ENCODE results near the gene DCPS.
"Not testable (repeated sequence)": the region's sequence is repeated elsewhere in the genome, so short reads cannot be mapped to it uniquely, and the experiment has no call there.

The DCPS gene

GRCh38 chr11:126303623-126304456 lies at the start of gene DCPS:
Gene DCPS (plus strand): TSS chr11:126304060. CDS start chr11:126304081, 21 bp downstream.
- peak; percentile 59 to 95 (median 88) for DNase-seq

DNA sequence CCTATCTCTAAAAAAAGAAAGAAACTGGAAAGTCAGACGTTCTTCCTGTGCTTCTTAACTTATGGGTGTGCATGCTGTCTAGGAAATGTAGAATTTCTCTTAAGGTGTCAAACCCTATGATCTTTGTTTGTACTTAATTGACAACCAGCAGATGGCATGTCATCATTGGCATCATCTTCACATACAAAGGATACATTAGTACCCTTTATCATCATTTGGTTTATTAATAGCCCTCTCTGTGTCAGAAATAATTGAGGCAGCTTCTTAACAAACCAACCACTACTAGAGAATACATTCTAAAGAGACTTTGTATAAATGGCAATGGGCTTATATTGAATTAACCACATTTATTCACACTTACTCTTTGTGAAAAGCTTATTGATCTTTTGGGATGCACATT lies 49.0 kb upstream of the DCPS start:
- no peak for DNase-seq

GRCh38 chr11:126255507-126255906 lies 48.4 kb upstream of the DCPS start:
- DNase-seq: not testable (repeated sequence)

DNA sequence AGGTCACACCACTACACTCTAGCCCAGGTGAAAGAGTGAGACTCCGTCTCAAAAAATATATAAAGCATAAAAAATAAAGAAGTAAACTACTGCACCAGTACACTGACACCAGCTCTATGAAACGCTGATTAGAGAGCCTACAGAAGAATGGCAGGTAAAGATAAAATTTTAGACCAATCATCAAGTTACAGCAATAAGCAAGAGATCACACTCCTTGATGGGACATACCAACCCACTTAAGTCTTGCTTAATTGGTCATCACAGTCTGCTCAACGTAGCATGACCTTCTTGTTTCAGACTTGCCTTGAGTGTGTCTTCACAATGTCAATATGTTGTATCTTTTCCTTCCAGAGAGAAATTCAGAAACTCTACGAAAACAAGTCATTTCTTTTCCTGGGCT lies 47.6 kb upstream of the DCPS start:
- DNase-seq: no peak

- no peak for DNase-seq
Measured at GRCh38 chr11:126257144-126257543, 46.7 kb upstream of the DCPS start.

- DNase-seq: peak in 1 of 58 donors; percentile 35
Measured at GRCh38 chr11:126257764-126258163, 46.1 kb upstream of the DCPS start.

- no peak for DNase-seq
Measured at GRCh38 chr11:126262216-126262615, 41.6 kb upstream of the DCPS start.

GRCh38 chr11:126263489-126263888 lies 40.4 kb upstream of the DCPS start:
- no peak for DNase-seq

DNA sequence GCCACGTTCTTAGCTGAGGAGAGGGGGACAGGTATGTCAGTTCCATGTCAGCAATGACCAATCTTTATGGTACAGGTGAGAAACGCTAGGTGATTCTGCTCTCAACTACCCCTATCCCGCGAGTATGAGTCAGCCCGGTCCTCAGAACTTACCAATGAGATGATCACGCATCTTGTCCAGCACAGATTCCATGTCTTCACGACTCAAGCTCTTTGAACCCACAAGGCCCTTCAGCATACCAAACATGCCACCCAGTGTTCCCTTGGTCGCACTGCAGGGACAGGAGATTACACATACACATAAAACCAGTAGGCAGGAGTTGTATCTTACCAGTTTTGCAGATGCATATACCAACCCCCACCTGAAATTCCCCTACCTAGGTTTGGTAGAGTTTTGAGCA lies 38.0 kb upstream of the DCPS start:
- no peak for DNase-seq

- no peak for DNase-seq
Measured at GRCh38 chr11:126267650-126268049, 36.2 kb upstream of the DCPS start.

DNA sequence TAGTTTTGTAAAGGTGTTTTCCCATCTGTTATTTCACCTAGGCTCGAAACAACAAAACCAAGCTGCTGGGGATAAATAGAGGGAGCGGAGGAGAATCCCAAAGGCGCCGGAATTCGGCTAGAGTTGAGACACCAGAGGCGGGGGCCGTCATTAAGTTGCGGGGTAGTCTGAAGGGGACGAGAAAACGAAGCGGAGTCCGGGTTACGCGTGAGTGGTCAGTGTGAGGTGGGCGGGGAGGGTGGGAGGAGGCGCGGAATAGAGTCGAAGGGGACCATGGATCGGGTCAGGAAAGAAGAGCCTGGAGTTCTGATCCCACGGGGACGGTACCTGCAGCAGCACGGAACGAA lies 35.5 kb upstream of the DCPS start:
- no peak for DNase-seq

DNA sequence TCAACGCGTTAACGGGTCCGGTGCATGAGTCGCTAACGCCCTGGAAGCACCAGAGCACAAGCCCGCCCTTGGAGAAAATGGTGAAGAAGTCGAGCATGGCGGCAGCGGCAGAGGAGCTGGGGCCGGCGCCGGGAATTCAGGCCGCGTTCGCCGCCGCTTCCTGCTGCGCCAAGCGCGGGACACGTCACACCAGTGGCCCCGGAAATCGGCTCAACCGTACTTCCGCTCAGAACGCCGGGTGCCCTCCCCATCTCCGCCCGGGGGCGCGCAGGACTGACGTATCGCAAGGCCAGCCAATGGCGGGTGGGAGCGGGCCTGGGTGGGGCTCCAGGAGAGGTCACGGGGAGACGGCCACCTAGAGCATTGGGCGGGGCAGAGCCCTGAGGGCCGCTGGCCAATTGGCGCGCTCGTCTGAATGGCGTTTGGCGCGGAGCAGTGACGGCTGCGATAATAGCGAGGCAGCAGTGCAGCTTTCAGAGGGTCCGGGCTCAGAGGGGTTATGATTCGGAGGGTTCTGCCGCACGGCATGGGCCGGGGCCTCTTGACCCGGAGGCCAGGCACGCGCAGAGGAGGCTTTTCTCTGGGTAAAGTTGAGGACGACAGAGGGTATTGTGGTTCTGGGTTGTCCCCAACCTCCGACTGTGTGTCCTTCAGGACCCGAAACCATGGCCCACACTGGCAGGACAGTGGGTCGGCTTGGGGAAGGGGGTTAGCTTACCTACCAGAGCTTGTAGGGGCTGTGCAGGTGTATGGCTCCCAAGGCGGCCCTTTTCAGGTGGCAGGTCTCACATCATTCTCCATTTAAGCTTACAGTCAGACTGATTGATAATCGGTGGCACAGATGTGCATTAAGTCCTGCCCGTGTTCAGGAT lies 34.9 kb upstream of the DCPS start, which contains the start of the genes FOXRED1 and SRPRA:
Gene FOXRED1 (plus strand): TSS at position 447 of the 872 bp plus-strand sequence. CDS start 53 bp downstream, at position 500.
Gene SRPRA (minus strand): TSS at position 188 of the 872 bp plus-strand sequence. CDS start 91 bp downstream, at position 97.
- DNase-seq: peak; percentile 89 to 100 (median 99)

GRCh38 chr11:126277322-126277721 lies 26.5 kb upstream of the DCPS start:
- no peak for DNase-seq

DNA sequence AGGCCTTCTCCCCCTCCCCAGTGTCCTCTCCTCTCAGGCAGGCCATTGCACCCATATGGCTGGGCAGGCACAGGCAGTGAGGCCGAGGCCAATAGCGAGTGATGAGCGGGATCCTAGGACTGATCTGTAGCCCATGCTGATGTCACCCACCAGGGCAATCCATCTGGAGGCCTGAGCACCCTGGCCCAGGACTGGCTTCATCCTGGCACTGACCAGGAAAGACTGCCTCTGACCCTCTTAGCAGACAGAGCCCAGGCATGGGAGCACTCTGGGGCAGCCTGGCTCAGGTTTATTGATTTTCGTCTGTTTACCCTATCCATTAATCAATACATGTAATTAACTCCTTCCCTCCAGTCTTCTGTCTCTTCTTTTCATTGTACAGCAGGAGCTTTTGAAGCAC lies 26.1 kb upstream of the DCPS start:
- DNase-seq: no peak

DNA sequence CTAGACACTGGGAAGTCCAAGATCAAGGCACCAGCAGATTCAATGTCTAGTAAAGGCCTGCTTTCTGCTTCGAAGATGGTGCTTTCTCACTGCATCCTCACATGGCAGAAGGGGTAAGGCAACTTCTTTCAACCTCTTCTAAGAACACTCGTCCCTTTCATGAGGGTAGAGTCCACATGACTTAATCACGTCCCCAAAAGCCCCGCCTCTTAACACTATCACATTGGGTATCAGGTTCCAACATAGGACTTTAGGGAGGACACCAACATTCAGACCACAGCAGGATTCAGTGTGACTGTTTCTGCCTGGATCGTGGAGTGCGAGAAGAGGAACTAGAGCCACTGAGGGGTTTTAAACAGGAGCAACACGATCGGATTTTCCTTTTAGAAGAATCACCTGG lies 24.7 kb upstream of the DCPS start:
- DNase-seq: no peak

GRCh38 chr11:126280595-126280994 lies 23.3 kb upstream of the DCPS start:
- no peak for DNase-seq

- DNase-seq: no peak
Measured at GRCh38 chr11:126281245-126281644, 22.6 kb upstream of the DCPS start.

GRCh38 chr11:126281666-126282175 lies 22.1 kb upstream of the DCPS start:
- DNase-seq: no peak

DNA sequence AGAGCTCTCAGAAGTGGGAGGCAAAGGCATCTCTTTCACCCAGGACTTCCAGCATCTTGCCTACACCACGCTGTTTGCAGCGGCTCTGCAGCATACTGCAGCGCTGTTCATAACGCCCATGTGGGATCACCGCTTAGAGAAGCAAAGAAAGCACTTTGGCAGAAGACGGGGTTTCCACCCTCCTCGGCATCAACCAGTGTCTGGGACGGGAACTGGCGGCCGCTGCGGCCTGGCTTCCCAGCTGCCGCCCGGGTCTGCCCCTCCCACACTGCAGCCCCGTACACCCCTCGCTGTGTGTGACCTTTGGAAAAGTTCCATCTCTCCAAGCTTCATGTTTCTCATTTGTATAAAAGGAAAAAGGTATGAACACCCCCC lies 21.5 kb upstream of the DCPS start:
- DNase-seq: peak in 38 of 58 donors; percentile 6 to 67 (median 40)

GRCh38 chr11:126282736-126283591 lies 20.9 kb upstream of the DCPS start, which contains the start of gene TIRAP:
Gene TIRAP (plus strand): TSS chr11:126283093. CDS start chr11:126290895, 7,802 bp downstream.
- DNase-seq: peak in 50 of 58 donors; percentile 10 to 80 (median 48)

DNA sequence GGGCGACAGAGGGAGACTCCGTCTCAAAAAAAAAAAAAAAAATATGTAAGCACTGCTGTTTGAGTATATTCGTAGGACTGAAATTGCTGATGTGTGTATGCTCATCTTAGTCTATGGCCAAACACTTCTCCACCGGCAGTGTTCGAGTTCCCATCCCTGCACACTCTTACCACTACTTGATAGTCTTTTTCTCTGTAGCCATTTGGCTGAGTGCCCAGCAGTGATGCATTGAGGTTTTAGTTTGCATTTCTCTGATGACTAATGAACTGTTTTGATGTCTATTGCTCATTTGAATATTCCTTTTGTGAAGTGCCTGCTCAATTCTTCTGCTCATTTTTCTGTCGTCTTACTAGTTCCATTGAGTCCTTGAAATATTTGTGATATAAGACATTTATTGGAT lies 19.0 kb upstream of the DCPS start:
- DNase-seq: peak in 19 of 58 donors; percentile 11 to 84 (median 24)

Data from anterior cingulate cortex (tissue), 58 donors.